HCT116 (cell line): ENCODE data around the gene ZNF483. TPM values are rescaled to one million over a fixed set of nuclear protein-coding genes. Genes with fewer than 3 reads are reported as not detected.

ENCODE experiments used
- ATAC-seq: fragments of 200-7000 bp; cut with Tn5 transposase; 2 replicates; pipeline ENCODE4 v1.9.1; 2020; ENCODE audit warnings: mild to moderate bottlenecking, moderate library complexity
- BruUV-seq: library from RNA; stranded (reverse); fragments of 400-500 nt; replicated peaks from 2 replicates; lab custom pipeline; 2021; lab: Mats Ljungman, UMichigan
- CTCF ChIA-PET: fragments of 300-600 bp; sonication (Branson Sonifier 250); formaldehyde crosslinking; loops from one replicate; lab custom pipeline; 2021; ENCODE audit warnings: antibody characterized with exemption; lab: Charles Lee
- POLR2A ChIA-PET: fragments of 300-600, 350-600 bp; sonication (Branson Sonifier 250); formaldehyde crosslinking; loops from one replicate; lab custom pipeline; 2021; ENCODE audit warnings: antibody characterized with exemption; lab: Charles Lee
- RAD21 ChIA-PET, 2 experiments: fragments of 300-600 bp; sonication (Branson Sonifier 250); formaldehyde crosslinking; loops; one replicate each; lab custom pipeline; 2023; ENCODE audit warnings: low total read pairs in 2 of 2; ENCODE audit not compliant: uncharacterized antibody in 2 of 2, unreplicated experiment in 2 of 2, low non-redundant PET in 1 of 2; lab: Charles Lee
- DNase-seq: peaks from one replicate; pipeline ENCODE4 v3.0.0-alpha.2; 2010; ENCODE audit warnings: low read depth, low spot score
- H2AFZ ChIP-seq: fragments of 200-600 bp; shearing (Covaris generic), sonication (generic); 2 replicates; pipeline ENCODE4 v1.6.1; 2017; ENCODE audit warnings: low read depth, mixed run types, mixed read lengths, antibody characterized with exemption, low read length; ENCODE audit not compliant: poor library complexity, severe bottlenecking
- H3K27ac ChIP-seq: 2 replicates; pipeline ENCODE4 v1.5.1; 2012; ENCODE audit warnings: low read depth, low read length
- H3K27me3 ChIP-seq: fragments of 200-600 bp; sonication (generic); 2 replicates; pipeline ENCODE4 v1.6.1; 2016; ENCODE audit warnings: mixed run types, low read length, mixed read lengths; ENCODE audit not compliant: insufficient read depth
- H3K36me3 ChIP-seq, 2 experiments: fragments of 200-500 bp in 1 of 2; fragments of 200-600 bp in 1 of 2; sonication (Bioruptor generic) in 1 of 2; sonication (generic) in 1 of 2; 2 replicates each; pipeline versions ENCODE4 v1.5.1 to v1.6.1; 2014 to 2016; ENCODE audit warnings: low read length in 2 of 2, inconsistent platforms in 1 of 2, mixed read lengths in 1 of 2, mixed run types in 1 of 2; ENCODE audit not compliant: insufficient read depth in 2 of 2, control insufficient read depth in 1 of 2
- H3K4me1 ChIP-seq, 2 experiments: fragments of 200-600 bp in 1 of 2; sonication (generic) in 1 of 2; 2 replicates each; pipeline versions ENCODE4 v1.5.1 to v1.6.1; 2012 to 2017; ENCODE audit warnings: low read length in 2 of 2, inconsistent platforms in 1 of 2, mild to moderate bottlenecking in 1 of 2, mixed read lengths in 1 of 2, mixed run types in 1 of 2, moderate library complexity in 1 of 2; ENCODE audit not compliant: insufficient read depth in 2 of 2, control insufficient read depth in 1 of 2
- H3K4me2 ChIP-seq: fragments of 200-600 bp; sonication (generic); 2 replicates; pipeline ENCODE4 v1.6.1; 2017; ENCODE audit warnings: mixed run types, low read length, mixed read lengths
- H3K4me3 ChIP-seq, 2 experiments: fragments of 200-600 bp in 1 of 2; sonication (generic) in 1 of 2; replicated peaks in 1 of 2; 2 replicates each; pipeline ENCODE4 v1.5.1; 2011 to 2016; ENCODE audit warnings: low read length in 2 of 2, control low read depth in 1 of 2, low read depth in 1 of 2, mild to moderate bottlenecking in 1 of 2, mixed read lengths in 1 of 2, mixed run types in 1 of 2
- H3K79me2 ChIP-seq: fragments of 200-600 bp; sonication (generic); 2 replicates; pipeline ENCODE4 v1.6.1; 2017; ENCODE audit warnings: mild to moderate bottlenecking, mixed run types, low read length, moderate library complexity, mixed read lengths; ENCODE audit not compliant: insufficient read depth
- H3K9ac ChIP-seq: fragments of 200-600 bp; sonication (generic); 2 replicates; pipeline ENCODE4 v1.6.1; 2016; ENCODE audit warnings: low read length, mixed read lengths
- H3K9me2 ChIP-seq: fragments of 200-600 bp; sonication (generic), shearing (Covaris generic); 2 replicates; pipeline ENCODE4 v1.6.1; 2017; ENCODE audit warnings: mixed run types, mild to moderate bottlenecking, moderate library complexity; ENCODE audit not compliant: insufficient read depth
- H3K9me3 ChIP-seq, 2 experiments: fragments of 200-500 bp in 1 of 2; fragments of 200-600 bp in 1 of 2; sonication (Bioruptor generic) in 1 of 2; sonication (generic) in 1 of 2; 2 replicates each; pipeline ENCODE4 v1.6.1; 2014 to 2017; ENCODE audit warnings: low read length in 2 of 2, mixed read lengths in 2 of 2, inconsistent platforms in 1 of 2, low read depth in 1 of 2, mild to moderate bottlenecking in 1 of 2, mixed run types in 1 of 2, moderate library complexity in 1 of 2; ENCODE audit not compliant: control insufficient read depth in 1 of 2, insufficient read depth in 1 of 2
- H4K20me1 ChIP-seq: fragments of 200-600 bp; sonication (generic), shearing (Covaris generic); 2 replicates; pipeline ENCODE4 v1.6.1; 2017; ENCODE audit warnings: mixed run types, mild to moderate bottlenecking, moderate library complexity; ENCODE audit not compliant: insufficient read depth
- CEBPB ChIP-seq: IDR thresholded peaks from 2 replicates; pipeline ENCODE4 v1.6.1; 2012; ENCODE audit warnings: low read depth
- EGR1 ChIP-seq: IDR thresholded peaks from 2 replicates; pipeline ENCODE4 v1.6.1; 2012; ENCODE audit warnings: low read depth
- ELF1 ChIP-seq: IDR thresholded peaks from 2 replicates; pipeline ENCODE4 v1.6.1; 2012; ENCODE audit warnings: low read depth, borderline replicate concordance
- FOSL1 ChIP-seq: IDR thresholded peaks from 2 replicates; pipeline ENCODE4 v1.6.1; 2012; ENCODE audit warnings: low read depth
- JUND ChIP-seq: IDR thresholded peaks from 2 replicates; pipeline ENCODE4 v1.6.1; 2012
- POLR2A ChIP-seq: IDR thresholded peaks from 2 replicates; pipeline ENCODE4 v1.7.0; 2011; ENCODE audit warnings: borderline replicate concordance; ENCODE audit not compliant: insufficient read depth, insufficient read length; ENCODE audit errors: extremely low read depth
- SIN3A ChIP-seq: IDR thresholded peaks from 2 replicates; pipeline ENCODE4 v1.6.1; 2012; ENCODE audit warnings: low read depth
- SP1 ChIP-seq: IDR thresholded peaks from 2 replicates; pipeline ENCODE4 v1.6.1; 2012; ENCODE audit warnings: low read depth
- SRF ChIP-seq: IDR thresholded peaks from 2 replicates; pipeline ENCODE4 v1.6.1; 2012; ENCODE audit warnings: low read depth
- TCF7L2 ChIP-seq: IDR thresholded peaks from 2 replicates; pipeline ENCODE4 v1.7.0; 2011; ENCODE audit warnings: borderline replicate concordance, inconsistent platforms; ENCODE audit not compliant: insufficient read depth, insufficient read length; ENCODE audit errors: extremely low read depth
- ZBTB33 ChIP-seq: IDR thresholded peaks from 2 replicates; pipeline ENCODE4 v1.6.1; 2011; ENCODE audit warnings: mild to moderate bottlenecking, low read length, moderate library complexity; ENCODE audit not compliant: insufficient replicate concordance; ENCODE audit errors: extremely low read depth
- intact Hi-C: fragments of 100-400 bp; cut with micrococcal nuclease; formaldehyde crosslinking; loops from 2 replicates; pipeline ENCODE4 v1.10.0; 2022
- total RNA-seq: library from RNA; stranded (reverse); gene quantifications from one replicate; pipeline ENCODE4 v1.2.1, GENCODE V29; 2021; ENCODE audit not compliant: unreplicated experiment

Gene ZNF483
- total RNA-seq, 1 experiment from 2014 or later, result 5.0 TPM

GRCh38 chr9:111586378-111586777 lies 61.4 kb downstream of the ZNF483 start:
- Histone ChIP-seq H3K9me3 (no peaks in the 10 kb centered on the region), H2AFZ (no peak overlapping the region), H4K20me1 (no peaks in the 10 kb centered on the region), H3K36me3 (peaks cover 35 to 36% of the 10 kb centered on the region in 2 experiments), H3K4me3 (no peak overlapping the region), H3K4me1 (no peaks in the 10 kb centered on the region), H3K4me2 (no peak overlapping the region), H3K27ac (no peak overlapping the region), H3K27me3 (no peaks in the 10 kb centered on the region), H3K79me2 (no peaks in the 10 kb centered on the region), H3K9ac (no peak overlapping the region), H3K9me2 (no peaks in the 10 kb centered on the region)
- TF ChIP-seq JUND (no peak), SIN3A (no peak), SP1 (no peak)
- ChIA-PET POLR2A (no interaction called here), RAD21 (no interaction called here), CTCF (no interaction called here)
- BruUV-seq, result no TSS peak
- no peak for DNase-seq
- intact Hi-C loops, result no loop called here
- no peak for ATAC-seq

- no peaks in the 10 kb centered on the region for H3K4me1 ChIP-seq
- no peaks in the 10 kb centered on the region for H3K27me3 ChIP-seq
- BruUV-seq, result no TSS peak
- no peaks in the 10 kb centered on the region for H4K20me1 ChIP-seq
- ChIA-PET CTCF (no interaction called here), RAD21 (no interaction called here), POLR2A (no interaction called here)
- H3K4me3 ChIP-seq, result no peak overlapping the region
- TF ChIP-seq TCF7L2 (no peak), CEBPB (no peak), SP1 (no peak), FOSL1 (no peak), SRF (no peak), POLR2A (no peak), ZBTB33 (no peak), EGR1 (no peak), ELF1 (no peak)
- no peak overlapping the region for H3K9ac ChIP-seq
- ATAC-seq (no peak), DNase-seq (no peak)
- no peaks in the 10 kb centered on the region for H3K9me2 ChIP-seq
- intact Hi-C loops, result no loop called here
- H3K4me2 ChIP-seq, result no peak overlapping the region
- H3K36me3 ChIP-seq, result peaks cover 26 to 44% of the 10 kb centered on the region in 2 experiments
- H3K27ac ChIP-seq, result no peak overlapping the region
- H3K79me2 ChIP-seq, result no peaks in the 10 kb centered on the region
- H3K9me3 ChIP-seq, result no peaks in the 10 kb centered on the region
- no peak overlapping the region for H2AFZ ChIP-seq
These were observed 63.9 kb downstream of the ZNF483 start for GRCh38 chr9:111588846-111589245.
